T-cell (primary cell): ENCODE measurements around the gene NEK9. TPM values are rescaled to one million over a fixed set of nuclear protein-coding genes. Genes with fewer than 3 reads are reported as not detected.

ENCODE experiments used
- ATAC-seq, 4 experiments: fragments of 200-7000 bp in 3 of 4; fragments of 150-1000 bp in 1 of 4; cut with Tn5 transposase; replicated peaks in 1 of 4; 1 replicate in 3 of 4; 2 replicates in 1 of 4; pipeline ENCODE4 v1.10.0; 2021; ENCODE audit warnings: moderate library complexity in 3 of 4, mild to moderate bottlenecking in 2 of 4, moderate number of reproducible peaks in 1 of 4
- CTCF ChIA-PET, 2 donors: fragments of 300-600 bp; sonication (Branson Sonifier 250); formaldehyde crosslinking; loops; one replicate each; lab custom pipeline; 2022; ENCODE audit warnings: antibody characterized with exemption in 2 of 2; lab: Charles Lee
- POLR2A ChIA-PET, 2 donors: fragments of 300-600 bp; sonication (Branson Sonifier 250); formaldehyde crosslinking; loops; one replicate each; lab custom pipeline; 2022; ENCODE audit warnings: antibody characterized with exemption in 2 of 2; lab: Charles Lee
- DNase-seq, 35 experiments: peaks; one replicate each; pipeline versions ENCODE4 v3.0.0 to v3.0.0-alpha.2; 2013 to 2023
- H3K27ac ChIP-seq: one replicate; pipeline ENCODE4 v1.5.1; 2013; ENCODE audit warnings: low read length
- H3K27me3 ChIP-seq, 2 experiments: replicated peaks in 1 of 2; 1 replicate in 1 of 2; 2 replicates in 1 of 2; pipeline versions ENCODE4 v1.6.1 to v1.7.0; 2013; ENCODE audit warnings: low read length in 1 of 2, mixed read lengths in 1 of 2; ENCODE audit not compliant: control insufficient read depth in 2 of 2, insufficient read depth in 2 of 2; ENCODE audit errors: extremely low read depth in 1 of 2
- H3K36me3 ChIP-seq, 2 donors: 1 replicate in 1 of 2; 2 replicates in 1 of 2; pipeline versions ENCODE4 v1.6.1 to v1.7.0; 2013; ENCODE audit warnings: low read length in 1 of 2; ENCODE audit not compliant: control insufficient read depth in 2 of 2, insufficient read depth in 1 of 2; ENCODE audit errors: extremely low read depth in 1 of 2
- H3K4me1 ChIP-seq, 2 experiments: 1 replicate in 1 of 2; 2 replicates in 1 of 2; pipeline versions ENCODE4 v1.6.1 to v1.7.0; 2013; ENCODE audit warnings: low read length in 2 of 2, mixed read lengths in 1 of 2; ENCODE audit not compliant: insufficient read depth in 2 of 2, control insufficient read depth in 1 of 2; ENCODE audit errors: extremely low read depth in 1 of 2
- H3K4me3 ChIP-seq, 2 donors: 1 replicate in 1 of 2; 2 replicates in 1 of 2; pipeline versions ENCODE4 v1.5.1 to v1.7.0; 2013; ENCODE audit warnings: mild to moderate bottlenecking in 2 of 2, low read length in 1 of 2, moderate library complexity in 1 of 2; ENCODE audit not compliant: control insufficient read depth in 1 of 2; ENCODE audit errors: extremely low read depth in 1 of 2
- H3K9me3 ChIP-seq: 2 replicates; pipeline ENCODE4 v1.7.0; 2013
- H3K27ac Mint-ChIP-seq, 2 donors: one replicate each; pipeline ENCODE4 v1.8.0; 2020 to 2021; ENCODE audit warnings: mild to moderate bottlenecking in 2 of 2, mixed read lengths in 2 of 2
- H3K27me3 Mint-ChIP-seq, 2 donors: one replicate each; pipeline ENCODE4 v1.8.0; 2021 to 2022; ENCODE audit warnings: mixed read lengths in 2 of 2
- H3K36me3 Mint-ChIP-seq: one replicate; pipeline ENCODE4 v1.8.0; 2021; ENCODE audit warnings: mixed read lengths
- H3K4me1 Mint-ChIP-seq, 3 donors: one replicate each; pipeline ENCODE4 v1.8.0; 2020 to 2022; ENCODE audit warnings: mixed read lengths in 3 of 3, mild to moderate bottlenecking in 1 of 3
- H3K4me3 Mint-ChIP-seq, 3 donors: one replicate each; pipeline ENCODE4 v1.8.0; 2020 to 2022; ENCODE audit warnings: mild to moderate bottlenecking in 3 of 3, mixed read lengths in 3 of 3, moderate library complexity in 3 of 3
- H3K9me3 Mint-ChIP-seq, 3 donors: one replicate each; pipeline ENCODE4 v1.8.0; 2020 to 2022; ENCODE audit warnings: mixed read lengths in 3 of 3
- WGBS: methylation state at CpG from one replicate; pipeline ENCODE4 v1.1.5; 2013; ENCODE audit warnings: missing lambda C conversion rate; ENCODE audit not compliant: insufficient coverage; 5-methylcytosine and 5-hydroxymethylcytosine counted together
- total RNA-seq, 35 experiments: library from RNA in 6 of 35; stranded (reverse) in 6 of 35; fragments of 120-200 nt in 1 of 35; gene quantifications; one replicate each; pipeline versions ENCODE4 v1.2.1 to v1.2.4 and lab custom pipeline; 2013 to 2026

NEK9 gene
- total RNA-seq, 5 donors from 2014 or later (not counting 1 experiment from before 2014, with no cell fraction given), result 78.9 to 121 (median 117) TPM

DNA sequence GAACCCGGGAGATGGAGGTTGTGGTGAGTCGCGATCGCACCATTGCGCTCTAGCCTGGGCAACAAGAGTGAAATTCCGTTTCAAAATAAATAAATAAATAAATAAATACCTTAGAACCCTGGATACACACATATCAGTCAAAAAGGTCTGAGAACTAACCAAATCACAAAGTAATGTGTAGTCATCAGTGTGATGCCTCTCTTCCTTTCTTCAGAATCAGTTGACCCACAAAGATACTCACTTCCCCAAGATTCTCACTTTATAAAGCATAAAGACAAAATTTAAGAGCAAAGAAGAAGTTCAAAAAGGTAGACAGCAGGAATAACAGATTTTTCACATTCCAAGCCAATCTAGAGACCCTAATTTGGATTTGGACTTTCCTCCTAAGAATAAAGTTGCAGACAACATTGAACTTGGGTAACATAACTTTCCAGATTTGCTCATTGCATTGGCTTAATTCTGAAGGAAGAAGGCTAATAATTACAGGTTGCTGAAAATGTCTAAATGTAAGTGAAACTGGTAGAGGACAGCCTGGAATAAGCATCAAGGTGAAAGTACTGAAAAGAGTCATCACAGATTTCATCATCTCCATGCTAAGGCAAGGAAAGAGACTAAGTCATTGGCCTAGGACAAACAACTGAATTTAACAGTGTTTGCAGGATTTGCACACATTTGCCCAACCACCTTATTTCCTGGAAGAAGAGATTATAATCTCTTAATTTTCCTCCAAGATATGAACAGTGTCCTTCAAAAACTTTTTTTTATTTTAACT is 32.2 kb upstream of the NEK9 start:
- Mint-ChIP-seq H3K4me1 (peaks cover 57 to 69% (median 68%) of the 10 kb centered on the region in 3 donors), H3K27me3 (no peaks in the 10 kb centered on the region), H3K9me3 (no peaks in the 10 kb centered on the region), H3K36me3 (peaks cover 3% of the 10 kb centered on the region), H3K27ac (peak overlapping the region in 1 of 2 donors; percentile 61), H3K4me3 (no peak overlapping the region)
- DNase-seq, result no peak
- Histone ChIP-seq H3K9me3 (no peaks in the 10 kb centered on the region), H3K36me3 (peaks cover 0 to 4% of the 10 kb centered on the region in 2 donors), H3K4me1 (peaks cover 2 to 16% of the 10 kb centered on the region in 2 experiments), H3K4me3 (no peak overlapping the region), H3K27me3 (no peaks in the 10 kb centered on the region), H3K27ac (no peak overlapping the region)
- WGBS, result no CpG with 5 or more reads among the region's 6 CpGs
- POLR2A ChIA-PET, result interaction anchor here in 1 of 2 donors (0.5 kb wide), 1 partner anchor 174 kb away, joined by 14 read pairs; no protein-coding TSS in a partner anchor
- CTCF ChIA-PET, result interaction anchor here in 1 of 2 donors (0.6 kb wide), 1 partner anchor 65 kb away, joined by 3 read pairs; no protein-coding TSS in a partner anchor
- no peak for ATAC-seq

DNA sequence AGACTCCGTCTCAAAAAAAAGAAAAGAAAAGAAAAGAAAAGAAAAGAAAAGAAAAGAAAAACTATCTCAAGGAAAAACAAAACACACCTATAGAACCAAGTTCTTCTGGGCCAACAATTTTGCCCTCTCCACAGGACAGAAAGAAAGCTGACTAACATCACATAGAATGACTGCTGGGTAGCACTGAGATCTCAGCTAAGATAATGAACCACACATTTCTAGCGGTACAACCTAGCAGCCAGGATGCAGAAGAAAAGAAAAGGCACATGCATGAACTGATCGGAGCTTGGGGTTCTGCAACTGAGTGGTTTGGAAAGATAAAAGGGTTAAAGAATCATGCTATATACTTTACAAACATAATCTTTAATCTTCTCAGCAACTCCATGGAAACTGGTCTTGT is 30.1 kb upstream of the NEK9 start:
- Histone ChIP-seq H3K27me3 (no peaks in the 10 kb centered on the region), H3K4me1 (peaks cover 2 to 19% of the 10 kb centered on the region in 2 experiments), H3K27ac (no peak overlapping the region), H3K36me3 (peaks cover 4% of the 10 kb centered on the region in 2 donors), H3K4me3 (no peak overlapping the region), H3K9me3 (no peaks in the 10 kb centered on the region)
- peak overlapping the region; percentile 20 to 83 for H3K27ac Mint-ChIP-seq
- H3K4me1 Mint-ChIP-seq, result peaks cover 55 to 71% (median 65%) of the 10 kb centered on the region in 3 donors
- ATAC-seq, result peak; percentile 88 to 97 (median 95)
- H3K4me3 Mint-ChIP-seq, result peak overlapping the region in 1 of 3 donors; percentile 49
- no CpG with 5 or more reads among the region's 3 CpGs for WGBS
- no peaks in the 10 kb centered on the region for H3K27me3 Mint-ChIP-seq
- peaks cover 8% of the 10 kb centered on the region for H3K36me3 Mint-ChIP-seq
- ChIA-PET CTCF (interaction anchor here in 1 of 2 donors (1.0 kb wide), 2 partner anchors 10 to 141 kb away, joined by 3 to 5 read pairs; no protein-coding TSS in a partner anchor), POLR2A (interaction anchor here in 1 of 2 donors (0.6 to 1.0 kb wide), 3 partner anchors 19 to 146 kb away, joined by 4 to 7 read pairs (median 6); partner anchors contain the start of gene TMED10)
- DNase-seq, result peak in 5 of 35 experiments; percentile 4 to 55 (median 11)
- no peaks in the 10 kb centered on the region for H3K9me3 Mint-ChIP-seq

DNA sequence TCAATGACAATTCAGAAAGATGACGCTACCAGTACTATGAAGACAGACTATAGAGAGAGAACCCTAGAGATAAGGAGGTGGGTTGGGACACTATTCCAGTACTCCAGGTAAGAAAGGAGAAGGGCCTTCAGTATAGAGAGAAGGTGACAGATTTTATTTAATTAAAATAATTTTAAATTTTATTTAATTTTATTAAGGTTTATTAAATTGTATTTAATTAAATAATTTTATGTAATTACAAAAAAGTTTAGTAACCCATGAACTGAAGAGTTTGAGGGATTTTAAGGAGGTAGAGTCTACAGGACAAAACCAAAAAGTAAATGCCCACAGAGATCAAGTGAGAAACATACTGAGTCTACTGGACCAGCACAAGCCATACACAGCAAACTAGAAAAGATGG is 29.3 kb upstream of the NEK9 start:
- POLR2A ChIA-PET, result interaction anchor here (0.5 to 0.7 kb wide), 3 partner anchors 18 to 1861 kb away, joined by 3 read pairs; no protein-coding TSS in a partner anchor
- peaks cover 53 to 68% (median 59%) of the 10 kb centered on the region in 3 donors for H3K4me1 Mint-ChIP-seq
- H3K4me3 Mint-ChIP-seq, result no peak overlapping the region

DNA sequence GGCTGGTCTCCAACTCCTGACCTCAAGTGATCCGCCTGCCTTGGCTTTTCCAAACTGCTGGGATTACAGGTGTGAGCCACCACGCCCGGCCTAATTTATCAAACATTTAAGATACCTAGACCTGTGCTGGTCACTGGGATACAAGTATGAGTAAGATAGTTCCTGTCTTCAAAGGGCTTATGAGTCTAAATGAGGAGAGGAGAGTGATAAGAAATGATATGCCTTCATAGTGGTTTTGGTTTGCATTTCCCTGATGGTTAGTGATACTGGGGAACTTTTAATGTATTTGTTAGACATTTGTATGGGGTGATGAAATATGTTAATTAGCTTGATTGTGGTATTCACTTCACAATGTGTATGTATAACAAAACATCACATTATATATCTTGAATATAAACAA is 28.3 kb upstream of the NEK9 start:
- H3K27me3 ChIP-seq, result no peaks in the 10 kb centered on the region
- H3K27ac ChIP-seq, result no peak overlapping the region
- H3K27me3 Mint-ChIP-seq, result no peaks in the 10 kb centered on the region
- no peak for ATAC-seq
- ChIA-PET POLR2A (no interaction called here), CTCF (interaction anchor here (1.0 to 1.1 kb wide), 3 partner anchors 9 to 147 kb away, joined by 3 to 4 read pairs (median 3); no protein-coding TSS in a partner anchor)
- DNase-seq, result no peak
- no peak overlapping the region for H3K4me3 ChIP-seq
- no CpG with 5 or more reads among the region's 3 CpGs for WGBS
- no peak overlapping the region for H3K4me3 Mint-ChIP-seq
- peaks cover 2 to 14% of the 10 kb centered on the region in 2 experiments for H3K4me1 ChIP-seq
- H3K4me1 Mint-ChIP-seq, result peaks cover 43 to 60% (median 53%) of the 10 kb centered on the region in 3 donors
- H3K36me3 ChIP-seq, result peaks cover 0 to 19% of the 10 kb centered on the region in 2 donors
- peaks cover 17% of the 10 kb centered on the region for H3K36me3 Mint-ChIP-seq
- no peaks in the 10 kb centered on the region for H3K9me3 Mint-ChIP-seq
- H3K9me3 ChIP-seq, result no peaks in the 10 kb centered on the region
- peak overlapping the region in 1 of 2 donors; percentile 15 for H3K27ac Mint-ChIP-seq

More for the DNA sequence above, 29.3 kb upstream of the NEK9 start:
- Mint-ChIP-seq H3K27me3 (no peaks in the 10 kb centered on the region), H3K36me3 (peaks cover 14% of the 10 kb centered on the region), H3K27ac (no peak overlapping the region), H3K9me3 (no peaks in the 10 kb centered on the region)
- ATAC-seq (no peak), DNase-seq (no peak)
- WGBS, result no CpG with 5 or more reads among the region's 1 CpG
- Histone ChIP-seq H3K27ac (no peak overlapping the region), H3K36me3 (peaks cover 4 to 11% of the 10 kb centered on the region in 2 donors), H3K4me3 (no peak overlapping the region), H3K4me1 (peaks cover 2 to 19% of the 10 kb centered on the region in 2 experiments), H3K9me3 (no peaks in the 10 kb centered on the region), H3K27me3 (no peaks in the 10 kb centered on the region)
- CTCF ChIA-PET, result interaction anchor here (0.6 to 1.1 kb wide), 5 partner anchors 10 to 146 kb away, joined by 3 to 5 read pairs (median 3); no protein-coding TSS in a partner anchor

DNA sequence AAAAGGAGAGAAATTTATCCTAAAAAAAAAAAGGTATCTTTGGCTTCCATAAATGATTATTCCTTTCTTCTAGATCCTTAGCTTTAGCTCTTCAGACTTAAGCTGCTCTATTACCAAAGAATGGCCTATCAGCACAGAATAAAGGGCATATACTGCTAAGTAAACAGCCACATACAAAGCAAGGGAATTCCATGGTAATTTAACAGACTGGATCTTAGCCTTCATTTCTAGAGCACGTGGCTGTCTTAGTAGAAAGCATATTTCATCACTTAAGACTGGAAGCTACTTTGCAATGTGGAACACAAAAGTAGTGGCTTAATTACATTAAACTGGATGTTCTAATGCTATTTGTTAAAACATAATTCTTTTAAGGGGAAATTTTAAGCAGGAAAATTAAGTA is 26.4 kb upstream of the NEK9 start:
- Mint-ChIP-seq H3K9me3 (no peaks in the 10 kb centered on the region), H3K36me3 (peaks cover 26% of the 10 kb centered on the region), H3K4me3 (no peak overlapping the region), H3K27ac (no peak overlapping the region), H3K27me3 (no peaks in the 10 kb centered on the region), H3K4me1 (peaks cover 44 to 55% (median 49%) of the 10 kb centered on the region in 3 donors)
- ATAC-seq, result no peak
- Histone ChIP-seq H3K4me3 (no peak overlapping the region), H3K27ac (no peak overlapping the region), H3K36me3 (peaks cover 0 to 26% of the 10 kb centered on the region in 2 donors), H3K9me3 (no peaks in the 10 kb centered on the region), H3K4me1 (peaks cover 0 to 14% of the 10 kb centered on the region in 2 experiments), H3K27me3 (no peaks in the 10 kb centered on the region)
- WGBS, result no CpG with 5 or more reads among the region's 1 CpG
- DNase-seq, result no peak
- ChIA-PET CTCF (interaction anchor here (0.6 to 0.9 kb wide), 7 partner anchors 13 to 334 kb away, joined by 3 to 11 read pairs (median 4); no protein-coding TSS in a partner anchor), POLR2A (interaction anchor here in 1 of 2 donors (0.7 kb wide), 1 partner anchor 15 kb away, joined by 6 read pairs; no protein-coding TSS in a partner anchor)

GRCh38 chr14:75151851-75152250 is 25.0 kb upstream of the NEK9 start:
- no CpG with 5 or more reads among the region's 1 CpG for WGBS
- POLR2A ChIA-PET, result no interaction called here
- H3K4me1 Mint-ChIP-seq, result peaks cover 41 to 57% (median 50%) of the 10 kb centered on the region in 3 donors

More at GRCh38 chr14:75151851-75152250, 25.0 kb upstream of the NEK9 start:
- Histone ChIP-seq H3K36me3 (peaks cover 0 to 32% of the 10 kb centered on the region in 2 donors), H3K27me3 (no peaks in the 10 kb centered on the region), H3K9me3 (no peaks in the 10 kb centered on the region), H3K4me1 (peaks cover 0 to 12% of the 10 kb centered on the region in 2 experiments), H3K4me3 (no peak overlapping the region), H3K27ac (no peak overlapping the region)
- ATAC-seq (no peak), DNase-seq (no peak)
- Mint-ChIP-seq H3K36me3 (peaks cover 28% of the 10 kb centered on the region), H3K27me3 (no peaks in the 10 kb centered on the region), H3K4me3 (no peak overlapping the region), H3K27ac (peak overlapping the region in 1 of 2 donors; percentile 43), H3K9me3 (no peaks in the 10 kb centered on the region)
- CTCF ChIA-PET, result no interaction called here
